A673 (cell line): ENCODE results near the gene DYRK1A. TPM values are rescaled to one million over a fixed set of nuclear protein-coding genes. Genes with fewer than 3 reads are reported as not detected.

ENCODE experiments used
- BruUV-seq: library from RNA; stranded (reverse); fragments of 400-500 nt; replicated peaks from 2 replicates; lab custom pipeline; 2021; lab: Mats Ljungman, UMichigan
- CTCF ChIA-PET: fragments of 300-600 bp; sonication (Branson Sonifier 250); formaldehyde crosslinking; loops from one replicate; lab custom pipeline; 2022; ENCODE audit warnings: antibody characterized with exemption; lab: Charles Lee
- POLR2A ChIA-PET: fragments of 300-600 bp; sonication (Branson Sonifier 250); formaldehyde crosslinking; loops from one replicate; lab custom pipeline; 2022; ENCODE audit warnings: antibody characterized with exemption; ENCODE audit not compliant: low non-redundant PET; lab: Charles Lee
- DNase-seq: peaks from one replicate; pipeline ENCODE4 v3.0.0-alpha.2; 2015; ENCODE audit warnings: low spot score
- H3K27ac ChIP-seq: fragments of 200-600 bp; sonication (generic); 2 replicates; pipeline ENCODE4 v1.5.1; 2016; ENCODE audit warnings: mixed run types, low read depth, mild to moderate bottlenecking, mixed read lengths, antibody characterized with exemption, low read length; ENCODE audit not compliant: poor library complexity, severe bottlenecking
- H3K27me3 ChIP-seq: fragments of 200-600 bp; sonication (generic); replicated peaks from 2 replicates; pipeline ENCODE4 v1.6.1; 2017; ENCODE audit warnings: mixed run types, low read depth, mild to moderate bottlenecking, mixed read lengths, antibody characterized with exemption, low read length; ENCODE audit not compliant: insufficient read depth, poor library complexity
- H3K36me3 ChIP-seq: fragments of 200-600 bp; sonication (generic); 2 replicates; pipeline ENCODE4 v1.6.1; 2016; ENCODE audit warnings: mixed run types, mild to moderate bottlenecking, mixed read lengths, antibody characterized with exemption, low read length; ENCODE audit not compliant: insufficient read depth, poor library complexity, severe bottlenecking
- H3K4me1 ChIP-seq: fragments of 200-600 bp; sonication (generic); 2 replicates; pipeline ENCODE4 v1.6.1; 2017; ENCODE audit warnings: mixed run types, mild to moderate bottlenecking, mixed read lengths, antibody characterized with exemption, low read length; ENCODE audit not compliant: insufficient read depth, poor library complexity, severe bottlenecking
- H3K4me3 ChIP-seq: fragments of 200-600 bp; sonication (generic); 2 replicates; pipeline ENCODE4 v1.5.1; 2016; ENCODE audit warnings: low read depth, mixed run types, mild to moderate bottlenecking, mixed read lengths, low read length; ENCODE audit not compliant: poor library complexity, severe bottlenecking
- H3K9me3 ChIP-seq: fragments of 200-600 bp; sonication (generic); 2 replicates; pipeline ENCODE4 v1.6.1; 2016; ENCODE audit warnings: mixed run types, low read depth, mild to moderate bottlenecking, mixed read lengths, antibody characterized with exemption, low read length; ENCODE audit not compliant: poor library complexity, severe bottlenecking
- EZH2 ChIP-seq: fragments of 200-600 bp; sonication (generic); IDR thresholded peaks from 2 replicates; pipeline ENCODE4 v1.6.1; 2017; ENCODE audit warnings: borderline replicate concordance, low read depth, mild to moderate bottlenecking, mixed read lengths, antibody characterized with exemption, low read length; ENCODE audit not compliant: poor library complexity, severe bottlenecking
- intact Hi-C: fragments of 100-400 bp; cut with micrococcal nuclease; formaldehyde crosslinking; loops from one replicate; pipeline ENCODE4 v1.10.0; 2022; ENCODE audit not compliant: unreplicated experiment
- total RNA-seq: library from RNA; stranded (reverse); gene quantifications from 2 replicates; pipeline ENCODE4 v1.2.3, GENCODE V29; 2021
- TF ChIP-seq, protein P1 (sequence below): fragments of 300-800, 200-600 bp; sonication (generic); conservative IDR thresholded peaks from 2 replicates; pipeline ENCODE4 v1.5.1; 2017; ENCODE audit warnings: low read depth, mild to moderate bottlenecking, antibody characterized with exemption, low read length, moderate library complexity, mixed read lengths

The DYRK1A gene
- total RNA-seq, 1 experiment from 2014 or later, result 70.5 TPM

DNA sequence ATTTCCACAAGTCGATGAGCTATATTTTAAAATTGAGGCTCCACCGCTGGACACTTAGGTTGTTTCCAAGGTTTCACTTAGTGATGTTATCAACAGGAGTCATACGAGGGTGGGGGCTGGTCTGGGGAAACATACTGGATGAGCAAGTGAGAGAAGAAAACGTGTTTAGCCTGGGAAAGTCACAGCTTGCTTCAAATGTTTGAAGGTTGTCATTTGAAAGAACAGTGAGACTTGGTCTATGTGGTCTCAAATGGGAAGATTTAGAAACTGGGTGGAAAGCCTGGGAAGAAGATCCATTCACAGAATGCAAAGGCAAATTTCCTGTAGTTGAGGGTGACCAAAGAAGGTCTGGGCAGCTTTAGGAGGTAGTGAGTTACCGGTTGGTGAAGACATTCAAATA, 9.9 kb upstream of the DYRK1A start:
- ChIA-PET POLR2A (interaction anchor here (0.7 kb wide), 1 partner anchor 675 kb away, joined by 5 read pairs; no protein-coding TSS in a partner anchor), CTCF (no interaction called here)
- DNase-seq, result no peak
- no peak overlapping the region for H3K27ac ChIP-seq
- no peak for TF ChIP-seq EZH2
- no peaks in the 10 kb centered on the region for H3K27me3 ChIP-seq
- no TSS peak for BruUV-seq
- intact Hi-C loops, result no loop called here
- no peak overlapping the region for H3K4me3 ChIP-seq
- peaks cover 10% of the 10 kb centered on the region for H3K4me1 ChIP-seq
- no peaks in the 10 kb centered on the region for H3K36me3 ChIP-seq
- H3K9me3 ChIP-seq, result no peaks in the 10 kb centered on the region

DNA sequence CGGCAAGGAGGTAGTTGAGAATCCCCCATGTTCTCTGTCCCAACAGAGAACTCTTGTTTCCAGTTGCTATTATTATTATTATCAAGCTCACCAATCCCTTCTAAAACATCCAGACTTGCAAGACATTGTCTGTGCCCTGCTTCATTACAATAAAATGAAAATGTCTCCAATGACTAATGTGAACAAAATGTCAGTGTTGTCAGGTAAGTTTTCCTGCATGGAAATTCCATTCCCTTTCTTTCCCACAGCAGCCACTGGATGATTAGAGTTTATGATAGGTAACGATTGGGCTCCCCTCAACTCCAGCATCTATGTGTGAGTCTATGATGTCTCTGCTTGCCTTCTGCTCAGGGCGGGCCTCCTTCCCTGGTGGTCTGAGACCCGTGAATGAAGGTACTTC, 8.9 kb upstream of the DYRK1A start:
- no TSS peak for BruUV-seq
- intact Hi-C loops, result no loop called here
- Histone ChIP-seq H3K36me3 (no peaks in the 10 kb centered on the region), H3K9me3 (no peaks in the 10 kb centered on the region), H3K27me3 (no peaks in the 10 kb centered on the region), H3K27ac (no peak overlapping the region), H3K4me3 (no peak overlapping the region), H3K4me1 (peaks cover 10% of the 10 kb centered on the region)
- CTCF ChIA-PET, result no interaction called here
- POLR2A ChIA-PET, result interaction anchor here (0.5 kb wide), 1 partner anchor 9 kb away, joined by 6 read pairs; the partner anchor contains the start of gene DYRK1A
- no peak for TF ChIP-seq EZH2
- TF ChIP-seq, protein P1, sequence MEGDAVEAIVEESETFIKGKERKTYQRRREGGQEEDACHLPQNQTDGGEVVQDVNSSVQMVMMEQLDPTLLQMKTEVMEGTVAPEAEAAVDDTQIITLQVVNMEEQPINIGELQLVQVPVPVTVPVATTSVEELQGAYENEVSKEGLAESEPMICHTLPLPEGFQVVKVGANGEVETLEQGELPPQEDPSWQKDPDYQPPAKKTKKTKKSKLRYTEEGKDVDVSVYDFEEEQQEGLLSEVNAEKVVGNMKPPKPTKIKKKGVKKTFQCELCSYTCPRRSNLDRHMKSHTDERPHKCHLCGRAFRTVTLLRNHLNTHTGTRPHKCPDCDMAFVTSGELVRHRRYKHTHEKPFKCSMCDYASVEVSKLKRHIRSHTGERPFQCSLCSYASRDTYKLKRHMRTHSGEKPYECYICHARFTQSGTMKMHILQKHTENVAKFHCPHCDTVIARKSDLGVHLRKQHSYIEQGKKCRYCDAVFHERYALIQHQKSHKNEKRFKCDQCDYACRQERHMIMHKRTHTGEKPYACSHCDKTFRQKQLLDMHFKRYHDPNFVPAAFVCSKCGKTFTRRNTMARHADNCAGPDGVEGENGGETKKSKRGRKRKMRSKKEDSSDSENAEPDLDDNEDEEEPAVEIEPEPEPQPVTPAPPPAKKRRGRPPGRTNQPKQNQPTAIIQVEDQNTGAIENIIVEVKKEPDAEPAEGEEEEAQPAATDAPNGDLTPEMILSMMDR, result no peak
- no peak for DNase-seq

DNA sequence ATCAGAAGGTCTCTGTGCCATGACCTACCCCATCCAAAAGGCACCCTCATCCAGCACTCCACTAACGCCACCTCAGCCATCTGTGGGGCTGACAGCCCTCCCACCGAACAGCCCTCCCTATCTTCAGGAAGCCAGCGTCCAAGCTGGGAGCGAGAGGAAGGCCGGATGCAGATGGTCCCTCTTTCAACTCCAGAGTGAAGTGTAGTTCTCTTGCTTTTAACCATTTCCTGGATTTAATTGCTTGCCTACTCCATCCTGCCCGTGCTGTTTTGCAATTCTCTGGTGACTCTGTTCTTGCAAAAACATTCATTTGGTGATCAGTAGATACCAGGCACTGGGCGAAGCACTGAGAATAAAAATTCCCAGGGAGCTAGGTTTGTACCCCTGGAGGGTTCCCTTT, 8.2 kb upstream of the DYRK1A start:
- H3K4me3 ChIP-seq, result no peak overlapping the region
- no peaks in the 10 kb centered on the region for H3K9me3 ChIP-seq
- CTCF ChIA-PET, result no interaction called here
- POLR2A ChIA-PET, result no interaction called here
- peak; percentile 43 for DNase-seq
- H3K36me3 ChIP-seq, result no peaks in the 10 kb centered on the region
- TF ChIP-seq EZH2, result no peak
- TF ChIP-seq, protein P1, result no peak
- H3K27ac ChIP-seq, result peak overlapping the region; percentile 27
- no peaks in the 10 kb centered on the region for H3K27me3 ChIP-seq
- intact Hi-C loops, result no loop called here
- BruUV-seq, result no TSS peak
- peaks cover 10% of the 10 kb centered on the region for H3K4me1 ChIP-seq

- H3K4me1 ChIP-seq, result peaks cover under 1% of the 10 kb centered on the region
- no TSS peak for BruUV-seq
- intact Hi-C loops, result loop anchor here (10.0 kb wide), 1 partner anchor 201 kb away; no protein-coding TSS in a partner anchor
- no peak for DNase-seq
- POLR2A ChIA-PET, result no interaction called here
- H3K4me3 ChIP-seq, result no peak overlapping the region
- H3K27me3 ChIP-seq, result no peaks in the 10 kb centered on the region
- H3K36me3 ChIP-seq, result no peaks in the 10 kb centered on the region
- TF ChIP-seq, protein P1, result no peak
- no peak for TF ChIP-seq EZH2
- CTCF ChIA-PET, result no interaction called here
- H3K27ac ChIP-seq, result no peak overlapping the region
- H3K9me3 ChIP-seq, result no peaks in the 10 kb centered on the region
Observed at GRCh38 chr21:37363936-37364335, 2.6 kb upstream of the DYRK1A start.
